ENCODE results near the gene OAS2. TPM values are rescaled to one million over a fixed set of nuclear protein-coding genes. Genes with fewer than 3 reads are reported as not detected.

OAS2 gene
- polyA plus RNA-seq, 3 donors, result 5.4 to 6.9 (median 6.0) TPM

GRCh38 chr12:113056631-113057488, 78.5 kb downstream of the OAS2 start, which contains the start of gene DTX1:
Gene DTX1 (plus strand): TSS chr12:113056730. CDS start chr12:113058193, 1,463 bp downstream.
- DNase-seq, result no peak

GRCh38 chr12:113057565-113058485, 79.5 kb downstream of the OAS2 start:
- DNase-seq, result no peak

- DNase-seq, result no peak
Measured at GRCh38 chr12:113058553-113058952, 80.2 kb downstream of the OAS2 start.

- DNase-seq, result no peak
Measured at GRCh38 chr12:113059071-113059595, 80.8 kb downstream of the OAS2 start.

GRCh38 chr12:113060336-113060960, 82.1 kb downstream of the OAS2 start:
- DNase-seq, result no peak

- no peak for DNase-seq
Measured at GRCh38 chr12:113061061-113061694, 82.9 kb downstream of the OAS2 start.

Other genes with a start within 250 kb of the OAS2 start
- gene RPH3A, start 186.8 kb upstream of the OAS2 start, polyA plus RNA-seq (ENCODE audit: insufficient read length in 3 of 3), result under 1 TPM in 2 of 3 donors, not detected in 1; 0.07 to 0.14 TPM
- gene OAS1, start 71.6 kb upstream of the OAS2 start, polyA plus RNA-seq (ENCODE audit: insufficient read length in 3 of 3), result 10 to 100 TPM; 12.5 to 13.8 (median 13.1) TPM
- 10 to 100 TPM in 1 of 3 donors, 1 to 10 TPM in 2; 7.6 to 10.8 (median 9.4) TPM for gene OAS3, start 40.0 kb upstream of the OAS2 start, polyA plus RNA-seq (ENCODE audit: insufficient read length in 3 of 3)
- gene DTX1, start 78.2 kb downstream of the OAS2 start, polyA plus RNA-seq (ENCODE audit: insufficient read length in 3 of 3), result 10 to 100 TPM; 12.2 to 14.5 (median 13.6) TPM
- gene RASAL1, start 157.2 kb downstream of the OAS2 start, polyA plus RNA-seq (ENCODE audit: insufficient read length in 3 of 3), result 10 to 100 TPM in 1 of 3 donors, 1 to 10 TPM in 2; 8.7 to 10.6 (median 9.9) TPM
- gene CFAP73, start 171.2 kb downstream of the OAS2 start, polyA plus RNA-seq (ENCODE audit: insufficient read length in 3 of 3), result 1 to 10 TPM; 1.2 to 2.2 (median 1.4) TPM
- 100 to 1,000 TPM in 1 of 3 donors, 10 to 100 TPM in 2; 71.7 to 106 (median 97.1) TPM for gene DDX54, start 207.0 kb downstream of the OAS2 start, polyA plus RNA-seq (ENCODE audit: insufficient read length in 3 of 3)
- gene RITA1, start 207.2 kb downstream of the OAS2 start, polyA plus RNA-seq (ENCODE audit: insufficient read length in 3 of 3), result 10 to 100 TPM; 17.2 to 21.5 (median 20.5) TPM
- gene TPCN1, start 242.9 kb downstream of the OAS2 start, polyA plus RNA-seq (ENCODE audit: insufficient read length in 3 of 3), result 10 to 100 TPM; 32.7 to 49.4 (median 47.8) TPM